Regular cardiac myocyte (primary cell): Measurements from ENCODE around the gene USP44. TPM values are rescaled to one million over a fixed set of nuclear protein-coding genes. Genes with fewer than 3 reads are reported as not detected.

Experiments used
- total RNA-seq: library from RNA; depleted of rRNA; stranded (reverse); fragments of >200 nt; gene quantifications from 2 replicates; pipeline ENCODE4 v1.2.3, GENCODE V29; 2014

The USP44 gene
- 0.58 and 1.1 TPM in 2 replicates for total RNA-seq

DNA sequence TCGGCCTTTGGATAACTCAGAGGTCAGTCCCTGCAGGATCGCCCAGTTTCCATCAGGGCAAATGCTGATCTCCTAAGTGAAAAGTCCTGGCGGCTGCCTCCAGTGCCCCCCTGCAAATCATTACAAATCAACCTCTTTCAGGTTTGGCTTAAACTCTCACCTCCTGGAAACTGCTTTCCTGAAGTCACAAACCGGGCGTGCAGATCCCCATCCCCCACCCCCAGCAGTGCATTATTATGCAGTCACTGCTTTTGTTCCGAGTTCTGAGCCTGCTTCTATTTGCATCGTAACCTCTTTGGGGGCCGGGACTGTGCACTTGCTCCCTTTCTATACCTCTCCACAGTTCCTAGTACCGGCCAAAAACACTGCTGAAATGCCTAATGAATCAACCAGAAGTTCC, at the start of gene USP44:
Gene USP44, minus strand, starts transcription at position 172 of the 400 bp plus-strand sequence. CDS start 17,220 bp downstream, outside the sequence.

DNA sequence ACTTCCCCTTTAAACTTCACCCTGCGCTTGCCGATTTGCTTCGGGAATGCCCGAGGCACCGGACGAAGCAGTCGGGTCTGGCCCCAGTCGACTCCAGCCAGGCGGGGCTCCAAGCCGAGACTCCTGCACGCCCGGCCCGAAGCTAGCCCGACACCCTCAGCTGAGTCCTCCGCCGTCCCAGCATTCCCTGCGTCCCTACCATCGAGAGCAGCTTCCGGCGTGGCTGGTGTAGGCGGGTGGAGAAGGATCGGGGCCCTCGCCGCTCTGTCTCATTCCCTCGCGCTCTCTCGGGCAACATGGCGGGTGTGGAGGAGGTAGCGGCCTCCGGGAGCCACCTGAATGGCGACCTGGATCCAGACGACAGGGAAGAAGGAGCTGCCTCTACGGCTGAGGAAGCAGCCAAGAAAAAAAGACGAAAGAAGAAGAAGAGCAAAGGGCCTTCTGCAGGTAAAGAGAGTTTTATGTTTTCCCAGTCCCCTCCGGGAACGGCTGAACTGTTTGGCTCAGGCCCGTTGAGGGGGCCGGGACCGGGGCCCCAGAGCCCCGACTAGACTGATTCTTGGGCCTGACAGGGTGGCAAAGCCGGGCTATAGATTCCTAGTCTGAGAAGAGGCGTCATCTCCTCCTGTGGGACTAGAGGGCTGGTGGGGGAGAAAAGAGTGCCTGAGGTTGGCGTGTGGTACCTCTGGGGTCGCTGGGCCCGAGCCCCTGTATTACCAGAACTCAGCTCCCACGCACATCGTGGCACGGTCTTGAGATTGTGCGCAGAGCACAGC, 77.2 kb downstream of the USP44 start, which contains the start of gene METAP2:
Gene METAP2, plus strand, starts transcription at position 269 of the 776 bp plus-strand sequence. Its CDS starts 28 bp downstream, at position 297.

Other genes with a start within 250 kb of the USP44 start
- 57.8 and 91.1 TPM in 2 replicates for gene METAP2, start 77.3 kb downstream of the USP44 start, total RNA-seq
- 153 and 362 TPM in 2 replicates for gene NTN4, start 239.3 kb upstream of the USP44 start, total RNA-seq